ENCODE measurements around the gene CALN1.
"Not testable (repeated sequence)": the region's sequence is repeated elsewhere in the genome, so short reads cannot be mapped to it uniquely, and the experiment has no call there.

CALN1 gene

GRCh38 chr7:71851776-71852498, 560.2 kb downstream of the CALN1 start:
- Histone ChIP-seq H3K27ac (ENCODE audit: low read depth, low read length) (no peak overlapping the region), H3K4me3 (ENCODE audit: low read depth, low read length) (no peak overlapping the region), H3K36me3 (ENCODE audit: control insufficient read depth, insufficient read depth, low read length) (no peaks in the 10 kb centered on the region), H3K4me1 (ENCODE audit: control insufficient read depth, insufficient read depth, low read length) (peaks cover 4% of the 10 kb centered on the region; the same call in 1 of the 2 replicates), H3K9me3 (ENCODE audit: control insufficient read depth, insufficient read depth, low read length) (no peaks in the 10 kb centered on the region), H3K9ac (ENCODE audit: low read depth, low read length) (no peak overlapping the region), H3K27me3 (ENCODE audit: control insufficient read depth, insufficient read depth, low read length) (no peaks in the 10 kb centered on the region)

GRCh38 chr7:71846160-71846559, 566.0 kb downstream of the CALN1 start:
- Histone ChIP-seq H3K36me3 (ENCODE audit: control insufficient read depth, insufficient read depth, low read length) (no peaks in the 10 kb centered on the region), H3K27ac (ENCODE audit: low read depth, low read length) (no peak overlapping the region), H3K4me1 (ENCODE audit: control insufficient read depth, insufficient read depth, low read length) (peaks cover 10% of the 10 kb centered on the region), H3K4me3 (ENCODE audit: low read depth, low read length) (no peak overlapping the region), H3K27me3 (ENCODE audit: control insufficient read depth, insufficient read depth, low read length) (no peaks in the 10 kb centered on the region), H3K9ac (ENCODE audit: low read depth, low read length) (no peak overlapping the region), H3K9me3 (ENCODE audit: control insufficient read depth, insufficient read depth, low read length) (no peaks in the 10 kb centered on the region)

- Histone ChIP-seq H3K27me3 (ENCODE audit: control insufficient read depth, insufficient read depth, low read length) (no peaks in the 10 kb centered on the region), H3K27ac (ENCODE audit: low read depth, low read length) (no peak overlapping the region), H3K36me3 (ENCODE audit: control insufficient read depth, insufficient read depth, low read length) (no peaks in the 10 kb centered on the region), H3K4me3 (ENCODE audit: low read depth, low read length) (no peak overlapping the region), H3K9me3 (ENCODE audit: control insufficient read depth, insufficient read depth, low read length) (no peaks in the 10 kb centered on the region), H3K9ac (ENCODE audit: low read depth, low read length) (no peak overlapping the region), H3K4me1 (ENCODE audit: control insufficient read depth, insufficient read depth, low read length) (peaks cover 10% of the 10 kb centered on the region)
These were observed 568.5 kb downstream of the CALN1 start for GRCh38 chr7:71843676-71844075.

GRCh38 chr7:71842786-71843185, 569.4 kb downstream of the CALN1 start:
- no peaks in the 10 kb centered on the region for H3K9me3 ChIP-seq (ENCODE audit: control insufficient read depth, insufficient read depth, low read length)
- H3K27me3 ChIP-seq (ENCODE audit: control insufficient read depth, insufficient read depth, low read length): no peaks in the 10 kb centered on the region
- no peaks in the 10 kb centered on the region for H3K36me3 ChIP-seq (ENCODE audit: control insufficient read depth, insufficient read depth, low read length)
- H3K9ac ChIP-seq (ENCODE audit: low read depth, low read length): no peak overlapping the region
- H3K4me1 ChIP-seq (ENCODE audit: control insufficient read depth, insufficient read depth, low read length): peaks cover 10% of the 10 kb centered on the region
- no peak overlapping the region for H3K4me3 ChIP-seq (ENCODE audit: low read depth, low read length)
- H3K27ac ChIP-seq (ENCODE audit: low read depth, low read length): no peak overlapping the region

- Histone ChIP-seq H3K9ac (ENCODE audit: low read depth, low read length) (no peak overlapping the region), H3K9me3 (ENCODE audit: control insufficient read depth, insufficient read depth, low read length) (no peaks in the 10 kb centered on the region), H3K27me3 (ENCODE audit: control insufficient read depth, insufficient read depth, low read length) (no peaks in the 10 kb centered on the region), H3K4me1 (ENCODE audit: control insufficient read depth, insufficient read depth, low read length) (peaks cover 10% of the 10 kb centered on the region), H3K4me3 (ENCODE audit: low read depth, low read length) (no peak overlapping the region), H3K27ac (ENCODE audit: low read depth, low read length) (no peak overlapping the region), H3K36me3 (ENCODE audit: control insufficient read depth, insufficient read depth, low read length) (no peaks in the 10 kb centered on the region)
These were observed 569.8 kb downstream of the CALN1 start for GRCh38 chr7:71842381-71842780.

GRCh38 chr7:71835056-71835455, 577.1 kb downstream of the CALN1 start:
- H3K27ac ChIP-seq (ENCODE audit: low read depth, low read length): no peak overlapping the region
- H3K27me3 ChIP-seq (ENCODE audit: control insufficient read depth, insufficient read depth, low read length): no peaks in the 10 kb centered on the region
- H3K9me3 ChIP-seq (ENCODE audit: control insufficient read depth, insufficient read depth, low read length): no peaks in the 10 kb centered on the region
- H3K4me3 ChIP-seq (ENCODE audit: low read depth, low read length): no peak overlapping the region
- no peaks in the 10 kb centered on the region for H3K36me3 ChIP-seq (ENCODE audit: control insufficient read depth, insufficient read depth, low read length)
- H3K4me1 ChIP-seq (ENCODE audit: control insufficient read depth, insufficient read depth, low read length): no peaks in the 10 kb centered on the region
- H3K9ac ChIP-seq (ENCODE audit: low read depth, low read length): no peak overlapping the region

- H3K27ac ChIP-seq (ENCODE audit: low read depth, low read length): no peak overlapping the region
- no peak overlapping the region for H3K4me3 ChIP-seq (ENCODE audit: low read depth, low read length)
- no peaks in the 10 kb centered on the region for H3K27me3 ChIP-seq (ENCODE audit: control insufficient read depth, insufficient read depth, low read length)
- H3K9ac ChIP-seq (ENCODE audit: low read depth, low read length): no peak overlapping the region
- H3K36me3 ChIP-seq (ENCODE audit: control insufficient read depth, insufficient read depth, low read length): no peaks in the 10 kb centered on the region
- H3K4me1 ChIP-seq (ENCODE audit: control insufficient read depth, insufficient read depth, low read length): peaks cover 8% of the 10 kb centered on the region; the same call in 1 of the 2 replicates
- no peaks in the 10 kb centered on the region for H3K9me3 ChIP-seq (ENCODE audit: control insufficient read depth, insufficient read depth, low read length)
These were observed 582.6 kb downstream of the CALN1 start for GRCh38 chr7:71829515-71829914.

GRCh38 chr7:71828361-71828760, 583.8 kb downstream of the CALN1 start:
- Histone ChIP-seq H3K9me3 (ENCODE audit: control insufficient read depth, insufficient read depth, low read length) (no peaks in the 10 kb centered on the region), H3K9ac (ENCODE audit: low read depth, low read length) (no peak overlapping the region), H3K4me3 (ENCODE audit: low read depth, low read length) (no peak overlapping the region), H3K36me3 (ENCODE audit: control insufficient read depth, insufficient read depth, low read length) (no peaks in the 10 kb centered on the region), H3K27ac (ENCODE audit: low read depth, low read length) (no peak overlapping the region), H3K4me1 (ENCODE audit: control insufficient read depth, insufficient read depth, low read length) (peaks cover 8% of the 10 kb centered on the region; the same call in 1 of the 2 replicates), H3K27me3 (ENCODE audit: control insufficient read depth, insufficient read depth, low read length) (no peaks in the 10 kb centered on the region)

GRCh38 chr7:71826141-71826540, 586.0 kb downstream of the CALN1 start:
- Histone ChIP-seq H3K4me1 (ENCODE audit: control insufficient read depth, insufficient read depth, low read length) (peaks cover 8% of the 10 kb centered on the region; the same call in 1 of the 2 replicates), H3K4me3 (ENCODE audit: low read depth, low read length) (no peak overlapping the region), H3K9ac (ENCODE audit: low read depth, low read length) (no peak overlapping the region), H3K9me3 (ENCODE audit: control insufficient read depth, insufficient read depth, low read length) (no peaks in the 10 kb centered on the region), H3K27ac (ENCODE audit: low read depth, low read length) (no peak overlapping the region), H3K36me3 (ENCODE audit: control insufficient read depth, insufficient read depth, low read length) (no peaks in the 10 kb centered on the region), H3K27me3 (ENCODE audit: control insufficient read depth, insufficient read depth, low read length) (no peaks in the 10 kb centered on the region)

GRCh38 chr7:71824006-71824760, 588.0 kb downstream of the CALN1 start:
- Histone ChIP-seq H3K4me3 (ENCODE audit: low read depth, low read length) (no peak overlapping the region), H3K27ac (ENCODE audit: low read depth, low read length) (peak overlapping the region; percentile 16), H3K9me3 (ENCODE audit: control insufficient read depth, insufficient read depth, low read length) (no peaks in the 10 kb centered on the region; the same call in 1 of the 2 replicates), H3K36me3 (ENCODE audit: control insufficient read depth, insufficient read depth, low read length) (no peaks in the 10 kb centered on the region), H3K4me1 (ENCODE audit: control insufficient read depth, insufficient read depth, low read length) (0 out of 2 replicates have a peak, but pooled peaks cover 2% of the 10 kb centered on the region), H3K27me3 (ENCODE audit: control insufficient read depth, insufficient read depth, low read length) (no peaks in the 10 kb centered on the region), H3K9ac (ENCODE audit: low read depth, low read length) (no peak overlapping the region)

GRCh38 chr7:71822406-71822805, 589.7 kb downstream of the CALN1 start:
- not testable (repeated sequence) for H3K27ac ChIP-seq (ENCODE audit: low read depth, low read length); H3K9me3 ChIP-seq (ENCODE audit: control insufficient read depth, insufficient read depth, low read length); H3K9ac ChIP-seq (ENCODE audit: low read depth, low read length); H3K4me1 ChIP-seq (ENCODE audit: control insufficient read depth, insufficient read depth, low read length); H3K36me3 ChIP-seq (ENCODE audit: control insufficient read depth, insufficient read depth, low read length); H3K27me3 ChIP-seq (ENCODE audit: control insufficient read depth, insufficient read depth, low read length); H3K4me3 ChIP-seq (ENCODE audit: low read depth, low read length)
